Neuronal stem cell (in vitro differentiated cells): ENCODE results near the gene FAM135A.
"Not testable (repeated sequence)": the region's sequence is repeated elsewhere in the genome, so short reads cannot be mapped to it uniquely, and the experiment has no call there.

ENCODE experiments used
- DNase-seq: peaks from one replicate; pipeline ENCODE4 v3.0.0-alpha.2; 2013; ENCODE audit warnings: low spot score
- H2AFZ ChIP-seq: one replicate; pipeline ENCODE4 v1.6.1; 2013; ENCODE audit warnings: mild to moderate bottlenecking, low read length, inconsistent platforms
- H2AK5ac ChIP-seq: 2 replicates; pipeline ENCODE4 v1.6.1; 2013; ENCODE audit warnings: low read depth, mild to moderate bottlenecking, inconsistent platforms, low read length, moderate library complexity, mixed read lengths
- H2BK120ac ChIP-seq: 2 replicates; pipeline ENCODE4 v1.6.1; 2013; ENCODE audit warnings: low read depth, mild to moderate bottlenecking, inconsistent platforms, low read length, moderate library complexity, mixed read lengths
- H2BK12ac ChIP-seq: one replicate; pipeline ENCODE4 v1.6.1; 2013; ENCODE audit warnings: low read length, inconsistent platforms
- H2BK15ac ChIP-seq: 2 replicates; pipeline ENCODE4 v1.6.1; 2013; ENCODE audit warnings: mild to moderate bottlenecking, low read length, inconsistent platforms, mixed read lengths
- H2BK5ac ChIP-seq: one replicate; pipeline ENCODE4 v1.6.1; 2013; ENCODE audit warnings: inconsistent platforms, mild to moderate bottlenecking, low read length, moderate library complexity
- H3K14ac ChIP-seq: one replicate; pipeline ENCODE4 v1.6.1; 2013; ENCODE audit warnings: low read length, inconsistent platforms
- H3K18ac ChIP-seq: 2 replicates; pipeline ENCODE4 v1.6.1; 2013; ENCODE audit warnings: low read length, inconsistent platforms
- H3K23ac ChIP-seq: 2 replicates; pipeline ENCODE4 v1.6.1; 2013; ENCODE audit warnings: low read depth, mild to moderate bottlenecking, mixed read lengths, low read length, inconsistent platforms; ENCODE audit not compliant: poor library complexity
- H3K27ac ChIP-seq: replicated peaks from 3 replicates; pipeline ENCODE4 v1.5.1; 2013; ENCODE audit warnings: low read length, inconsistent platforms
- H3K27me3 ChIP-seq, 3 experiments: 2 replicates each; pipeline ENCODE4 v1.6.1; 2013; ENCODE audit warnings: low read length in 3 of 3, mild to moderate bottlenecking in 2 of 3, inconsistent platforms in 1 of 3, low read depth in 1 of 3, mixed read lengths in 1 of 3, moderate library complexity in 1 of 3; ENCODE audit not compliant: control insufficient read depth in 3 of 3, insufficient read depth in 3 of 3
- H3K36me3 ChIP-seq, 2 donors: replicated peaks in 1 of 2; 2 replicates each; pipeline ENCODE4 v1.6.1; 2013; ENCODE audit warnings: low read length in 2 of 2; ENCODE audit not compliant: control insufficient read depth in 2 of 2, insufficient read depth in 2 of 2
- H3K4ac ChIP-seq: 2 replicates; pipeline ENCODE4 v1.6.1; 2013; ENCODE audit warnings: inconsistent platforms, mild to moderate bottlenecking, low read length, moderate library complexity
- H3K4me1 ChIP-seq, 2 donors: 1 replicate in 1 of 2; 2 replicates in 1 of 2; pipeline ENCODE4 v1.6.1; 2013; ENCODE audit warnings: low read length in 2 of 2, low read depth in 1 of 2; ENCODE audit not compliant: control insufficient read depth in 2 of 2, insufficient read depth in 1 of 2
- H3K4me2 ChIP-seq: one replicate; pipeline ENCODE4 v1.6.1; 2013; ENCODE audit warnings: mild to moderate bottlenecking, low read length, inconsistent platforms; ENCODE audit not compliant: insufficient read depth, poor library complexity, severe bottlenecking
- H3K4me3 ChIP-seq, 2 donors: 2 replicates each; pipeline ENCODE4 v1.5.1; 2013; ENCODE audit warnings: low read length in 2 of 2, mild to moderate bottlenecking in 2 of 2, inconsistent platforms in 1 of 2, moderate library complexity in 1 of 2
- H3K79me1 ChIP-seq: one replicate; pipeline ENCODE4 v1.6.1; 2013; ENCODE audit warnings: low read depth, mild to moderate bottlenecking, inconsistent platforms, low read length, moderate library complexity
- H3K9ac ChIP-seq: one replicate; pipeline ENCODE4 v1.6.1; 2013; ENCODE audit warnings: mild to moderate bottlenecking, low read depth, low read length, inconsistent platforms; ENCODE audit not compliant: poor library complexity
- H3K9me3 ChIP-seq, 2 donors: replicated peaks in 1 of 2; 2 replicates each; pipeline versions ENCODE3 to v1.6.1; 2013; ENCODE audit warnings: low read length in 2 of 2, mild to moderate bottlenecking in 2 of 2, inconsistent platforms in 1 of 2, low read depth in 1 of 2, mixed read lengths in 1 of 2, moderate library complexity in 1 of 2; ENCODE audit not compliant: control insufficient read depth in 2 of 2, insufficient read depth in 1 of 2
- H4K8ac ChIP-seq: one replicate; pipeline ENCODE4 v1.6.1; 2013; ENCODE audit warnings: low read depth, mild to moderate bottlenecking, inconsistent platforms, low read length, moderate library complexity
- H4K91ac ChIP-seq: one replicate; pipeline ENCODE4 v1.6.1; 2013; ENCODE audit warnings: low read length, low read depth, mild to moderate bottlenecking, inconsistent platforms; ENCODE audit not compliant: poor library complexity
- WGBS, 2 donors: extraction: QIAGEN DNeasy Blood & Tissue Kit; methylation state at CpG; one replicate each; pipeline ENCODE4 v1.1.7; 2013; ENCODE audit warnings: missing lambda C conversion rate in 2 of 2, mixed read lengths in 1 of 2; ENCODE audit not compliant: insufficient read length in 2 of 2, insufficient replicate concordance in 1 of 2; ENCODE audit errors: extremely low coverage in 2 of 2; 5-methylcytosine and 5-hydroxymethylcytosine counted together

FAM135A gene

GRCh38 chr6:70459235-70459634 is 45.9 kb downstream of the FAM135A start:
- Histone ChIP-seq H3K79me1 (no peaks in the 10 kb centered on the region), H3K23ac (no peak overlapping the region), H3K4me2 (no peak overlapping the region), H2BK12ac (no peak overlapping the region), H3K36me3 (peaks cover 0 to 40% of the 10 kb centered on the region in 2 donors), H3K9ac (no peak overlapping the region), H3K4me3 (no peak overlapping the region), H3K4me1 (peaks cover 0 to 2% of the 10 kb centered on the region in 2 donors), H2AK5ac (no peak overlapping the region), H3K9me3 (no peaks in the 10 kb centered on the region), H3K14ac (no peak overlapping the region), H2AFZ (no peak overlapping the region), H3K18ac (no peak overlapping the region), H2BK120ac (no peak overlapping the region), H3K27me3 (no peaks in the 10 kb centered on the region), H4K8ac (no peak overlapping the region), H4K91ac (no peak overlapping the region), H2BK5ac (no peak overlapping the region), H2BK15ac (no peak overlapping the region), H3K4ac (no peak overlapping the region), H3K27ac (no peak overlapping the region)
- DNase-seq = no peak
- 100% methylated on average over 1 of the region's 2 CpGs; no CpG with 5 or more reads in 1 of the 2 donors for WGBS, 2 donors

- H2BK12ac ChIP-seq, H3K9me3 ChIP-seq, H2BK120ac ChIP-seq, H3K23ac ChIP-seq, H4K91ac ChIP-seq, H2AFZ ChIP-seq, H3K4me2 ChIP-seq, H3K9ac ChIP-seq, H3K27ac ChIP-seq, H3K4ac ChIP-seq, H3K4me3 ChIP-seq, H3K4me1 ChIP-seq, H3K27me3 ChIP-seq, H3K14ac ChIP-seq, H2BK15ac ChIP-seq, H2BK5ac ChIP-seq, H2AK5ac ChIP-seq, H3K79me1 ChIP-seq, H4K8ac ChIP-seq, H3K18ac ChIP-seq, DNase-seq: not testable (repeated sequence)
- peaks cover 0 to 40% of the 10 kb centered on the region in 2 donors for H3K36me3 ChIP-seq
- no CpG with 5 or more reads among the region's 14 CpGs for WGBS, 2 donors
These were observed 46.4 kb downstream of the FAM135A start for GRCh38 chr6:70459699-70460098.

- Histone ChIP-seq H3K27me3 (peaks cover 0 to 2% (median 0%) of the 10 kb centered on the region in 3 experiments), H2AK5ac (no peak overlapping the region), H2AFZ (no peak overlapping the region), H3K4me2 (no peak overlapping the region), H3K36me3 (peaks cover 3 to 59% of the 10 kb centered on the region in 2 donors), H3K4ac (no peak overlapping the region), H3K79me1 (no peaks in the 10 kb centered on the region), H4K91ac (no peak overlapping the region), H3K14ac (no peak overlapping the region), H4K8ac (no peak overlapping the region), H2BK120ac (no peak overlapping the region), H3K9me3 (peaks cover 2 to 46% of the 10 kb centered on the region in 2 donors), H3K9ac (no peak overlapping the region), H3K4me3 (no peak overlapping the region), H3K23ac (no peak overlapping the region), H3K18ac (no peak overlapping the region), H3K4me1 (peaks cover 10 to 15% of the 10 kb centered on the region in 2 donors), H2BK15ac (no peak overlapping the region), H3K27ac (no peak overlapping the region), H2BK12ac (no peak overlapping the region), H2BK5ac (no peak overlapping the region)
- no peak for DNase-seq
These were observed 56.7 kb downstream of the FAM135A start for GRCh38 chr6:70470016-70470415.

DNA sequence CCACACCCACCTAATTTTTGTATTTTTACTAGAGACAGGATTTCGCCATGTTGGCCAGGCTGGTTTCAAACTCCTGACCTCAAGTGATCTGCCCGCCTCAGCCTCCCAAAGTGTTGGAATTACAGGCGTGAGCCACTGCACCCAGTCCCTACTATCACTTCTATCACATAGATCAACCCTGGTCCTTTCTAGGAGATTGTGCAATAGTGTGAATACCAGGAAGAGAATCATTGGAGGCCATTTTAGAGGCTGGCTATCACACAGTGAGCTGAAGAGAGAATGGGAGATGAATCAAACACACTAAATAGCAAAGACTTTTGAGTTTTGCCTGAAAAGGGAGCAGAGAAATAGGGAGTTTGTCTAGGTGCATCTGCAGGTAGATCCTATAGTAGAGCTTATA is 57.2 kb downstream of the FAM135A start:
- peaks cover 3 to 54% of the 10 kb centered on the region in 2 donors for H3K36me3 ChIP-seq
- H3K4ac ChIP-seq = not testable (repeated sequence)

More for the DNA sequence above, 57.2 kb downstream of the FAM135A start:
- H3K9ac ChIP-seq, H3K23ac ChIP-seq, H3K4me3 ChIP-seq, H2BK12ac ChIP-seq, H2BK120ac ChIP-seq, H2AK5ac ChIP-seq, H3K79me1 ChIP-seq, H2BK5ac ChIP-seq, DNase-seq, H4K91ac ChIP-seq, H3K27ac ChIP-seq, H3K18ac ChIP-seq, H3K27me3 ChIP-seq, H3K14ac ChIP-seq, H2BK15ac ChIP-seq, H4K8ac ChIP-seq, H3K4me2 ChIP-seq, H2AFZ ChIP-seq: not testable (repeated sequence)
- Histone ChIP-seq H3K9me3 (peaks cover 2 to 42% of the 10 kb centered on the region in 2 donors), H3K4me1 (peaks cover 10 to 19% of the 10 kb centered on the region in 2 donors)
- no CpG with 5 or more reads among the region's 3 CpGs for WGBS, 2 donors
